T47D (cell line): ENCODE results near the gene SOX9.
"Not testable (repeated sequence)": the region's sequence is repeated elsewhere in the genome, so short reads cannot be mapped to it uniquely, and the experiment has no call there.

Experiments
- DNase-seq, 2 experiments: peaks; one replicate each; pipeline versions ENCODE4 v3.0.0 to v3.0.0-alpha.2; 2011 to 2012; ENCODE audit warnings: low read depth in 1 of 2, low spot score in 1 of 2
- JUND ChIP-seq: IDR thresholded peaks from 2 replicates; pipeline ENCODE4 v1.6.1; 2012; ENCODE audit warnings: low read depth
- in situ Hi-C: cut with HindIII; loops from 2 replicates; pipeline ENCODE4 v1.10.0; 2016; ENCODE audit warnings: low sequenced_read_pairs, low pct_unique_long_range_greater_than_20kb

Gene SOX9

GRCh38 chr17:72099919-72100318, 20.9 kb upstream of the SOX9 start:
- in situ Hi-C loops, result no loop called here
- TF ChIP-seq JUND, result no peak
- DNase-seq, result no peak

DNA sequence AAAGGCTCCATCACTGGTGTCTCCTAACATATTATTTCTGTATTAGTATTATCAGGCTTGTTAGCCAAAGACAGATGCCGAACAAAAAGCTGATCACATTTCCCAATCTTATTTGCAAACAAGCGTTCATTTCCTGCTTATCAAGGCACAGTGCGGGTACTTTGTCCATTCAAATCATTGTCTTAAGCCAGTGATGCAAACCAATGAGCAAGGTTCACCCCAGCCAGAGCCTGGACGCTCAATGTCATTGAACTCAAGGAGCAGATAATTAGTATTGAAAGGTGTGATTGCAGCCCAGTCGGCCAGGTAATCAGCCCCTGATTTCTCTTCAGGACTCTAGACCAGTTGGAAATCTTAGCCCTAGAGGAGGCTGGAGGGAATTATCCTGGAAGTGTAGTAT, 20.4 kb upstream of the SOX9 start:
- TF ChIP-seq JUND, result no peak
- in situ Hi-C loops, result no loop called here

GRCh38 chr17:72101526-72101925, 19.3 kb upstream of the SOX9 start:
- TF ChIP-seq JUND, result no peak
- in situ Hi-C loops, result no loop called here
- DNase-seq, result no peak

More for the DNA sequence above, 20.4 kb upstream of the SOX9 start:
- no peak for DNase-seq

GRCh38 chr17:72102366-72102765, 18.5 kb upstream of the SOX9 start:
- TF ChIP-seq JUND, result no peak
- in situ Hi-C loops, result no loop called here
- no peak for DNase-seq

GRCh38 chr17:72104164-72104862, 16.5 kb upstream of the SOX9 start:
- no peak for DNase-seq
- in situ Hi-C loops, result no loop called here
- no peak for TF ChIP-seq JUND

DNA sequence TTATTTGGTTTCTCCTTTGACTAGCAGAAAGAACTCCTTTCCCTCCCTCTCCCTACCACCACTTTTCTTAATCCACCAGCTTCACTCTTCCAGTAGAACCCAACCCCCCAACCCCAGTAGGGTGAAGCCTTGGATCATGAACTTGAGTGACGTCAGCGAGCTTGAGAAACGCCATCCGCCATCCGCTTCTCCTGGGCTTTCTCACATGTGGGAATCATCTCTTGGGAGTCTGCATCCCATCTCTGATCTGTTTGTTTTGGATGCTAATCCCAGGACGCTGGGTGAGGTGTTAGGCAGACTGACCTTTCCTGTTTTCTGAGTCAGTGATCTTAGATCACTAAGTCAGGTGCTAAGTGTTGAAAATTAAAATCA, 16.0 kb upstream of the SOX9 start:
- no peak for DNase-seq
- in situ Hi-C loops, result no loop called here
- TF ChIP-seq JUND, result no peak

GRCh38 chr17:72107100-72107499, 13.7 kb upstream of the SOX9 start:
- in situ Hi-C loops, result no loop called here

DNA sequence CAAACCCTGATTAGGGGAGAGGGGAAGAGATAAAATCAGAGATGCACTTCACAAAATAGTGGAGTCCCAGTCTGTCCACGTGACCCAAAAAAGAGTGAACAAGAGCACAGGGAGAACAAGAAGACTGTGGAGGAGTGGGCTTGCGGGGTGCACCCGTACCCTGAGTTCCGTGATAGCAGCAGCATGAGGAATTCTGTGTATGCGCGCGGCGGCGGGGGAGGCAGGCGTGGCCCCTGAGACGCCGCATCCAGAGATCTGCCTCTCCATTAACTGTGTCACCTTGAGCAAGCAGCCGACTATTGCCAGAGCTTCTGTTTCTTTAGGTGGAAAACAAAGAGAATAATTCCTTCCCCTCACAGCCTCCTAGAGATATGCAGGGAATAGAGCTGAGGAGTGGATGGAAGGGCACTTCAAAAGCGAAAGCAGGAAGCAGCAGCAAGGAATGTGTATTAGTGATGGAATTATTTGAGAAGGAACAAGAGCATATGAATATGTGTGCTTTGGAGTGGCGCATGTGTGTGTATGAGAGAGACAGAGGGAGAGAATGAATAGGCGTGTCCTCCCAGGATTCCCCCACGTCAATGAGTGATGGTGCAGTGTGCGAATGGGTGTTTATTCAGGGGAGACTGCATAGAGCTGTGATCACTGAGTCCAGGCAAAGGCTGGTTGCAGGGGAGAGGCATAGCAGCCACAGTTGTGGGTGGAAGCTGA, 10.4 kb upstream of the SOX9 start:
- DNase-seq, result no peak
- in situ Hi-C loops, result no loop called here
- no peak for TF ChIP-seq JUND

More at GRCh38 chr17:72107100-72107499, 13.7 kb upstream of the SOX9 start:
- no peak for TF ChIP-seq JUND
- DNase-seq, result no peak

DNA sequence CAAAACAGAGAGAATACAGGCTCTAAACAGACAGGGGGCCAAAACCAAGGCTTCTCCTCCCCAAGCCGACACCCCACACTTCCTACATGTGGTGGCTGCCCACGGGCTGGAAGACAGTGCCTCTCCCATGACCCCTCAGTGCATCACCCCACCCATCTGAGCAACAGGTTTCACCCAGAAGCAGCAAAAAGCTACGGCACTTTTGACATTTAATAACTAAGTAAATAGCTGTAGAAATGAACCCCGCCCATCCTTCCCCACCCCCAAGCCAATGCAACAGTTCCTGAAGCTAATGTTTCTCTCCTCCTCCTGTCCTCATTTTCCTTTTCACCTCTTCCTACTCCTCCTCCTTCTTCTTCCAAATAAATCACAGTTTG, 9.9 kb upstream of the SOX9 start:
- DNase-seq, result no peak
- in situ Hi-C loops, result no loop called here
- TF ChIP-seq JUND, result no peak

DNA sequence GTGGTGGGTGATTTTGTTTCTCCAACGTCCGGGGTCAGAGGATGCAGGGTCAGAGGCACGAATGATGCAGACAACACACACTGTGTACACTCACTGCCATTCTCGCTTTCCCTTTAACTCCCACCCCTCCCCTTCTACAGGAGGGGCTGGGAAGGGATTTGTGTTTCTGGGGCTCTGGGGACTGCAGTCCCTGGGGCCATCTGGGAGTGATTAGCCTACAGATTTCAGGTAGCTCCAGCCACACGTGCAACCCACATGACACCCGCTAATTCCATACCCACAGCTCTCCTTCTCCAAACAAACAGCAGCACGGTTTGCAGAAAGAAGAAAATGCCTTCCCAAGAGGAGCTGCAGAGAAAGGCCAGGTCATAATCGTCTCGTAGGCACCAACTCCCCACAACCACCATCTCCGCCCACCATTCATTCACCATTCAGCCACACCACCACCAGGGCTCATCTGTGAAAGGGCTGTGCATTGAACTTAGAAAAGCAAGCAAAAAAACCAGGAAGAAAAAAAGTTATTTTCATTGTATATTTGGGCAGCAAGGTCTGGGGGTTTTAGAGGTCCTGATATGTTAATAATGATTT, 9.4 kb upstream of the SOX9 start:
- in situ Hi-C loops, result no loop called here
- no peak for DNase-seq
- TF ChIP-seq JUND, result no peak

GRCh38 chr17:72111926-72112325, 8.9 kb upstream of the SOX9 start:
- in situ Hi-C loops, DNase-seq: not testable (repeated sequence)

DNA sequence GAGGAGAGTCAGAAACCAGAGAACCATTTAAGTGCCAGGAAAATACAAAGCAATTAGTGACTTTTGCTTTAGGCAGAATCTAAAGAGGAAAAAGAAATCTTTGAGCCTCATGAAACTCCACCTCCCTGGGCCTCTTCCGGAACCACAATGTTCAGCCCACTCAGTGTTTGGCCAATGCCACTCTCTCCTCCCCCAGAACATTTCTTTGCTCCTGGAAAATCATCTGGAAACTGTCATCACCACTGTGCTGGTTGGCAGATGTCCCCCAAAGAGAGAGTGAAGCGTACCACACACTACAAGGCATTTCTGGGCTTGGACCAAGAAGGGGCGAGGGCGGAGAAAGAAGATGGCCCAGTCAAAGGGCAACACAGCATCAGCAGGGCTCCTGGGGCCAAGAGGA, 7.1 kb upstream of the SOX9 start:
- no peak for TF ChIP-seq JUND
- DNase-seq, result no peak
- in situ Hi-C loops, result no loop called here

DNA sequence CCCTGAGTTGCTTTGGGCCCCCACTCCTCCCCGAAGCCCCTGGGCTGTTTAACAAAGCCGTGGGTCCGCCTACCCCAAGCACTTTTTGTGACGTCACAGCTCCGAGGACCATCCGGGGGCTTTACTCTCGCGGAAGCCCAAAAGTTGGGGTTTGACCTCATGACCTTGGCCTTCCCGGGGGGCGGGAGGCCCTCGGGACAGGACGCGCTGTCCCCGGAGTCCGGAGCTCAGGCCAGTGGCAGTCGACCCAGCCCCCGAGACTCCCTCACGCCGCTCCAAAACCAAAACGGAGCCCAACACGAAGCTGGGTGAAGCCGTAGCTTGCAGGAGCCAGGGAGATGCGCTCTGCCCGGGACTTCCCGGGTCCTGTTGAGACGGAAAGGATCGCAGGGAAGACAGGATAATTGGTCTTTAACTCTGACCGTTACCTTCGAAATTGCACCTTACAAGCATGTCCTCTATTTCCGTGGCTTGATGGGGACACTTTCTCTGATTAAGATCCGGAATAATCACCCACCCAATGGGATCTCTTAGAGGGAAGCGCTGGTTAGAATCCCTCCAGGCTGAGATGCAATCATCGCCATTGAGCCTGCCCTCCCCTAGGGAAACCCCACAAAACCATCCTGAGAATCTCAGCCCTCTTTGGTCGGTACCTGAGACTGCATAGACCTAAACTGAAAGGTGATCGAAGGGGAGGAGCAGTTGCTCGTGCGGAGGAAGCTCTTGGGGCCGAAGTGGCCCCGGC, 4.9 kb upstream of the SOX9 start:
- in situ Hi-C loops, result no loop called here
- TF ChIP-seq JUND, result no peak
- no peak for DNase-seq
